Heart left ventricle (tissue), 13 donors: ENCODE results near the gene COX6A2.

Experiments used
- POLR2A ChIP-seq, 2 donors: fragments of 450-650 bp; IDR thresholded peaks; one replicate each; pipeline ENCODE4 v1.6.1; 2017; ENCODE audit warnings: antibody characterized with exemption in 2 of 2, mild to moderate bottlenecking in 2 of 2, moderate library complexity in 2 of 2
- TF ChIP-seq, protein P1 (sequence below), 12 donors: fragments of 200-600 bp; sonication (generic) in 4 of 12; IDR thresholded peaks; one replicate each; pipeline versions ENCODE4 v1.5.0 to v1.8.0; 2018 to 2022; ENCODE audit warnings: antibody characterized with exemption in 12 of 12, mild to moderate bottlenecking in 5 of 12
- donor health status: ischemic (EF 13 %, LVEDD 7.1; RV severe dilation, severe dysfunction).
- donor health status: DM: no; HTN: yes; CAD: no.
- donor health status: DM: no; HTN: no; CAD: no.
- donor health status: ischemic (EF 25% LVEDD 6.9; RV normal size, moderate dysfunction).
- donor health status: ischemic (EF 25% LVEDD 5.7; RV mildly dilated, moderate dysfunction).
- donor health status: ischemic (EF 35%, LVEDD 5.7; RV mildly dilated, moderate dysfunction).
- donor health status: nonischemic (EF 11% LVEDD 7.7; RV severe dilation, severe dysfunction).
- donor health status: DM: yes; HTN: yes; CAD: no.
- donor health status: PGD.
- donor health status: ischemic (EF 29% LVEDD 5.4; RV normal size, mild dysfunction).
- donor health status: nonischemic (EF 23%, LVEDD 6.1; RV moderate dilation, normal function).

DNA sequence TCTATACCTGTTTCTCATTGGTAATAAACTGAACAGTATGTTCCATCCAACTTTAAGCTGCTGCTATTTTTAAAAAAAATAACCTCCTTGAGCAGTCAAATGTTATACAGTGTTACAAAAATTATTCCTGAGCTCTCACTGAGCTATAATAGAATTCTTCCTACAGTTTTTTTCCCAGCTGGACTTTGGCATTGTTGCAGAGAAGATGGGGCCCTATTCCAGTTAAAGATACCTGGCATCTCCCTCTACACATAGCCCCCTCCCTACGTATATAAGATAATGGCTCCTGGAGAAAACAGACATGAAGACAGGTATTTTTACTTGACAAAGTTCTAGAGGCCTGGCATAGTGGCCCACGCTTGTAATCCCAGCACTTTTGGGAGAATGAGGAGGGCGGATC, 1.6 kb upstream of the COX6A2 start:
- TF ChIP-seq POLR2A (IDR thresholded peaks at IDR 0.05), result no peak
- TF ChIP-seq, protein P1, sequence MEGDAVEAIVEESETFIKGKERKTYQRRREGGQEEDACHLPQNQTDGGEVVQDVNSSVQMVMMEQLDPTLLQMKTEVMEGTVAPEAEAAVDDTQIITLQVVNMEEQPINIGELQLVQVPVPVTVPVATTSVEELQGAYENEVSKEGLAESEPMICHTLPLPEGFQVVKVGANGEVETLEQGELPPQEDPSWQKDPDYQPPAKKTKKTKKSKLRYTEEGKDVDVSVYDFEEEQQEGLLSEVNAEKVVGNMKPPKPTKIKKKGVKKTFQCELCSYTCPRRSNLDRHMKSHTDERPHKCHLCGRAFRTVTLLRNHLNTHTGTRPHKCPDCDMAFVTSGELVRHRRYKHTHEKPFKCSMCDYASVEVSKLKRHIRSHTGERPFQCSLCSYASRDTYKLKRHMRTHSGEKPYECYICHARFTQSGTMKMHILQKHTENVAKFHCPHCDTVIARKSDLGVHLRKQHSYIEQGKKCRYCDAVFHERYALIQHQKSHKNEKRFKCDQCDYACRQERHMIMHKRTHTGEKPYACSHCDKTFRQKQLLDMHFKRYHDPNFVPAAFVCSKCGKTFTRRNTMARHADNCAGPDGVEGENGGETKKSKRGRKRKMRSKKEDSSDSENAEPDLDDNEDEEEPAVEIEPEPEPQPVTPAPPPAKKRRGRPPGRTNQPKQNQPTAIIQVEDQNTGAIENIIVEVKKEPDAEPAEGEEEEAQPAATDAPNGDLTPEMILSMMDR (IDR thresholded peaks at IDR 0.05), result no peak
